SIG-M5 (cell line): ENCODE measurements around the gene HOXC6.
"Not testable (repeated sequence)": the region's sequence is repeated elsewhere in the genome, so short reads cannot be mapped to it uniquely, and the experiment has no call there.

ENCODE experiments used
- DNase-seq: peaks from one replicate; lab custom pipeline; 2025; lab: John Stamatoyannopoulos, UW

Gene HOXC6

DNA sequence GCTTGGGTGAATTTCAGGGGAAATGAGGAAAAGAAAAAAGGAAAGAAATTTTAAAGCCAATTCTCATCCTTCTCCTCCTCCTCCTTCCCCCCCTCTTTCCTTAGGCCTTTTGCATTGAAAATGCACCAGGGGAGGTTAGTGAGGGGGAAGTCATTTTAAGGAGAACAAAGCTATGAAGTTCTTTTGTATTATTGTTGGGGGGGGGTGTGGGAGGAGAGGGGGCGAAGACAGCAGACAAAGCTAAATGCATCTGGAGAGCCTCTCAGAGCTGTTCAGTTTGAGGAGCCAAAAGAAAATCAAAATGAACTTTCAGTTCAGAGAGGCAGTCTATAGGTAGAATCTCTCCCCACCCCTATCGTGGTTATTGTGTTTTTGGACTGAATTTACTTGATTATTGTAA is 27.3 kb downstream of the HOXC6 start:
- DNase-seq, result no peak

DNA sequence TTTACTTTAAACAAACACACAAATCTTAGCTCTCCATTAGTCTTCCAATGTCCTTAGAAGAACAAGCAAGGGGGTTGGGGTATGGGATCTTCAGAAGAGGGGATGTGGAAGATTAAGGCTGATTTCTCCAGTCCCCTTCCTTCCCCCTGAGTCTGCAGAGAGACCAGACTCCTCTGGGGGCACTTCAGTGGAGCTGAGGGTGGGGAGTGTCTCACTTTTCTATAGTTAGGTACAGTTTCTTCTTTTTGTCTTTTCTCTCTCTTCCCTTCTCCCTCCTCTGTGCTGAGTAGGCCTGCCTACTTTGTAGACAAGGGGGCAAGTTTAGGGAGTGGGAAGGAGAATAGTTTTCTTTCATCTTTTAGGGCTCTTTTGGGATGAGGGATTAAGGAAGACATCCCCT is 27.9 kb downstream of the HOXC6 start:
- DNase-seq, result no peak

DNA sequence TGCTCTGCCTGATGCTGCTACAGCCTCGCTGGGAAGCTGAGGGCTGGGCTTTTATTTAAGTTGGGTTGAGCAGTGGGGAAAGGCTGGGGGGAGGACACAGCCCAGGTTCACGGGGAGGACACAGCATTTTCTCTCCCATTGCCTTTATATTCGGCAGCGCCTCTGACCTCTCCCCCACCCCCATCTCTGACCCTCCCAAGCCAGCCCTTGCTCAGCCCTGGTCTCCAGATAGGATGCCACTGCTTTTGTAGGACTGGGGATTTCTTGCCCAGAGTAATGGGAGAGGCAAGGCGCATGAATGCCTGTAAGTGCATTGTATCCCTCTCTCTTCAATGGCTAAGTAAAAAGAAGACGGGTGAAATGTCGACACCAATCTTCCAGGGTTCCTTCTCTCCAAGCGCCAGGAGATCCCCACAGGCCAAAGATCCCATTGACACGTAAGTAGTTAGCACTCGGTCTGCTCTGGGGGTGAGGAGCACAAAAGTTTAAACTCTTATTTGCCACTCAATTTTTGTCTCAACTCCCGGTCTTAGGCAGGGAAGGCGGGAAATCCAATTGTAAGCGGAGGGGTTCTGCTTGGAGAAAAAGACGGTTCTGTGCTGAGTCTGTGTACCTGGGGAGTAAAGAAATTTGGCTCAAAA is 30.0 kb downstream of the HOXC6 start:
- no peak for DNase-seq

DNA sequence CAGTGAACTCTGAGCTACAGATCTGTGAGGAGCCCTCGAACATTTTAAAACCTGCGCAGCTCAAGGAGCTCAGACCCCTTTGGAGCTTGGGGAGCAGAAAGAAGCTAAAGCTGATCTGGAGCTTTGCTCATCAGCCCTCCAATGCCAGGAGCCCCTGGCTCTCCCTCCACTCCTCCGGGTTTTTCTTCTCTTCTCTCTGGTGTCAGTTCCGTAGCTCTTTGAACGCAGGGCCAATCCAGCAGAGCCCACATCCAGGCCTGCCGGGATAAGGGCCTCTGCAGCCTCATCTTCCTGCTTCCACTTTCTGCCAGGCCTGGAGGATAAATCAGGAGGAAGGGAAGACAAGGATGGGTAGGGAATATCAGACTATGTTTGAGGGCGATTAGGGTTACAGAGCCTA is 31.4 kb downstream of the HOXC6 start:
- DNase-seq, result no peak

DNA sequence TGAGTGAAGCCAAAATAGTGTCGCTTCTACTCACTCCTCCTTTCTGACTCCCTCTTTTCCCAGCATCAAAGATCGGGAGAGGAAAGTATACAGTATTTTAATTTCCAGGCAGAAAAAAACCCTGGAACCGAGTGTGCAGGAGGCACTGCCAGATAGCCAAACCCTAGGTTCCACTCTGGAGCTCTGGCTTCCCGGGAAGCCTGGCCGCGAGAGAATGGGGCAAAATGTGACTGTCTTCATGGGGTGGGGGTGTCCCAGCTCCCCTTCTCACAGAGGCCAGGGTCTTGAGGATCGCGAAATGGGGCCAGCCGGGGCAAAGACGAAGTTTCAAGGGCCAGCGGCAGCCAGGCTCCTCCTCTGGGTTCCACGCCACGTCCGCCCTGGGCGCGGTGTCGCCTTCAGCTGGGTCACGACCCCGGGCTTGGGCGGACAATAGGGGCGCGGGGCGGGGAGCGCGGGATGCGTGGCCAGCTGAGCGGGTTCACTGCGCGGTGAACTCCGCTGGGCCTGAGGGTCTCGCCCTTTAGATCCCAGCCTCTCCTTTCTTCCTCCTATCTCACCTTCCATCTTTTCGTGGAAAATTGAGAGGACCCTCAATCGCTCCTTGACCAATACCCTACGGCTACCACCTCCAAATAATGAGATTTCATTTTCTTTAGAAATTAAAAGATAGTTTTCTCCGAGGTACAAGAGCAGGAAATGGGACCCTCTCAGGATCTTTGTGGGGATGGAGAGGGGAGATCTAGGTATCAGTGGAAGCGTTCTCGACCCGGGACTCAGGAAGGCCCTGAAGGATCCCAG is 32.1 kb downstream of the HOXC6 start:
- no peak for DNase-seq

DNA sequence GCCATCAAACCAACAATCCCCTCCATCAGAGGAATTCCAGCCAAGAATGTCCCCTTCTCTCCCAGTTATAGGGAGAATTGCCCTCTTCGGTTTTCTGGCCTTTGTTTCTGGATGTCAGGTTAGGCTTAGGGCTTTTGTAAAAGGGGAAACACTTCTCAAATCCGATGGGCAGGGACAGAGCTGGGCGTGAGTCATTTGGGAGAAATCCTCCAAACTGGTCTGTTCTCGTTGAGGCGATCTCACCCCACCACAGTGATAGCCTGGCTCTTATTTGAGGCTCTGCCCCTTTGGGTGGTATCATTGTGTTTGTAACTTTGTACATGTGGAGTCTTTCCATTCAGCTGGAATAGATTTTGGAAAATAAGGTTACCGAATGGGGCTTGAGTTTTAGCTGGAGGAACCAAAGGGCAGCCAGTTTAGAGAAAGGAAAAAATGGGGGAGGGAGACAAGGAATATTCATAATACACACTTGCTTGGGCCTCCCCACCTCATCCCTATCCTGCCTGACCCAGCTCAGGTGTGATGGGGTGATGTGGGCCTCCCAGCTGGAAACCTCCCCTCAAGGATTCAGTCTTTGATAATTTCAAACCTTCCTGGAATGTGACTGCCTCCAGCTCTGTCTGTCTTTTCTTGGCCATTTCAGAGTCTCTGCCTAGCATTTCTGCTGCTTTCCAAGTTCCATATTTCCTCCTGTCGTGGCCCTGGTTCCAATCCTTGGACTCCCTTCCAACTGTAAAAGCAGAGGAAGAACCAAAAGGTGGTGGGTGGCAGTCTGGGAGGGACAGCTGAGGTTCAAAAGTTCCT is 32.9 kb downstream of the HOXC6 start:
- no peak for DNase-seq

DNA sequence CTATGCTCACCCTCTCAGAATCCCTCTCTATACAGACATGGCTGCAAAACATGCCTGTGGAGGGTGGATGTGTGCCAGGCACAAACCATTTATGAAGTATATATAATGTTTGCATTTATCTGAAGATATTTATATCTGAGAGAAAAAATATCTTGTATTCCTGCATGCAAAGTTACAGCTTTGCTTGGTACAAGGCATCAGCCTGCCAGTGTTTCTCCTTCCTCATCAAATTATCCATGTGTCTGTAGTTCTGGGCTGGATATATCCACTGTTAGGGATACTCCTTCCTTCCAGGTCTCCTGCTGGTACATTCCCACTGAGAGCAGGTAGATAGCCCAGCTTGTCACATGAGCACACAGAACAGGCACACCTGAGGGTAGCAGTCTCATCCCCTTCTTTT is 37.4 kb downstream of the HOXC6 start:
- no peak for DNase-seq

DNA sequence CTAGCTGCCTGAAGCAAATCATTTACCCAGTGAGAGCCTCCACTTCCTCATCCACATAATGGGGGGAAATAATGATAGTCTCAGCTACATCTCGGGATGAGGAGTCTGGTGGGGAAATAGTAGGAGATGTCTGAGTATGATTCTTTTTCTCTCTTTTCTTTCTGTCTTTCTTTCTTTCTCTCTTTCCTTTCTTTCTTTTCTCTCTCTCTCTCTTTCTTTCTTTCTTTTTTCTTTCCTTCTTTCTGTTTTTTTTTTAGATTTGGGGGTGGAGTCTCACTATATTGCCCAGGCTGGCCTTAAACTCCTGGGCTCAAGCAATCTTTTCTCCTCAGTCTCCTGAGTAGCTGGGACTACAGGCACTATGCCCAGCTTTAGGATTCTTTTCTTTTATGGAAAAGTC is 38.2 kb downstream of the HOXC6 start:
- no peak for DNase-seq

DNA sequence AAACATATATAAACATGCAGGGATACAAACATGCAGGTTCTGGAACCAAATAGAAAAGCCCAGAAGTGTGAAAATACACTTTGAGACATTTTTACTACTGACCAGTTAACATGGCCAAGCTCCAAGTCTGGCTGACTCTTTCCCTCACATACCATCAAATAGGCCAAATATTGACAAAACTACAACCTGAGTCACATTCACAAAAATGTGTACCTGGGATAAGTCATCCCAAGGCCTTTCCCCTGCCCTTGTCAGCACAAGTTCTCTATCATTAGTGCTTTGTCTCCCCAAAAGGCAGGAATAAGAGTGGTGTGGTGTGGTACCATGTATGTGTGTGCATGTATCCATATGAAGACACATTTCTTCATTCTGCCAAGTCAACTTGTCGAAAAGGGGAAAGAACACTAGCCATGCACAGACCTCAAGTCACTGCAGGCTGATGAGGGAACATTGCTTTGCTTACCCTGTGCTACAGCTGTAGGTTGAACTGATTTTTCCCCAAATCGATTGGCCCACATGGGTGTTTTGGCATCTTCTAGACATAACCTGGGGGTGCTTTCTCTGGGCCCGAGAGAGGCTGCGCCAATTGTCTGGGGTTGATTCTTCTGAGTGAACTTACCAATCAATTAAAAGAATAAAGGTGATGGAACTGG is 40.3 kb downstream of the HOXC6 start:
- DNase-seq, result no peak

DNA sequence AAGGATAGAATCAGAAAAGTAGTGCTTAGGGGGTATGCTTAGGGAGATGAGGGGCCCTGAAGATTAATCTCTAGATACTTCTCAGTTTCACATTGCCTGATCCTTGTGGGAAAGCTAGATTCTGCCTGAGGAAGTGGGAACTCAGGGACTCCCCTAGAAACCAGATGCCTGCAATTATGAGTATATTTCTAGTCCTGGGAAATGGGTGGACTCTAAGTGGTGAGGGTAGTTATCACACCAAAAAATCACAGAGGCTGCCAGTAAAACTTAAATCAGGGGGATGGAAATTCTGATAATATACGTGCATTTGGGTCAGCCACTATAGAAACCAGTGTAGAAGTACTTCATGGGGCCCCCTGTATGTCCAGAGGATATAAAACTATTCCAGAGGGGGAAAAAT is 43.7 kb downstream of the HOXC6 start:
- DNase-seq, result no peak

DNA sequence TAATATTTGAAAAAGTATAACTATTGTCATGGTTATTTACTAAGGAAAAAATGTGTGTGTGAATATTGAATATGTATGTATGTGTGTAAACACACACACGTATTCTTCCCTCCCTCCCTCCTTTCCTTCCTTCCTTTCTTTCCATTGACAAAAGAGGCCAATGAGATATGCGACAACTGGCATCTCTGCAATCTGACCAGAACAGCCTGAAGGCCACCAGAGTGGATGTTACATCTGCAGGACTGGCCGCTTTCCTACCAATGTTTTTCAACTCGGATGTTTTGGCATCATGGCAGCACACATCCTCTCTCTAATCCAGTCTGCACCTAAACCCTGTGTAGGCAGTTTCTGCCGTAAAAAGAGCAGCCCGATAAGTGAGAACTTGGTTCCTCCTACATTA is 46.1 kb downstream of the HOXC6 start:
- no peak for DNase-seq

DNA sequence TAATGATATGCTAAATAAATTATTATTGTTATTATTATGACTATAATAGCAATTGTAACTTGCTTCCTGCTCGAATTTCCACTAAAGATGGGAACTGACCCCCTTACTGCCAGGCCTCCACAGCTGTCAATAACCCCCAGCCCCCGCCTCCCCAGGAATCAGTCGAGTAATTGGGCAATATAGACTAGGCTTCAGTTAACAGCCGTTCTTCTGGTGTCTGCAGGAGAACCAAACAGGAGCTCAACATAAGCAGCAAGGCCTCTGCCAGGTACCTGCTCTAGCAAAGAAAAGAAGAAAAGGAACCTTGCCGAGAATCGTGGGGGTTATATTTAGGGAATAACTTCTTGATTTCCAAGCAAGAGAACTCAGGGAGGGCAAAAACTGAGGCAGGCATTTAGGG is 47.2 kb downstream of the HOXC6 start:
- DNase-seq, result no peak

DNA sequence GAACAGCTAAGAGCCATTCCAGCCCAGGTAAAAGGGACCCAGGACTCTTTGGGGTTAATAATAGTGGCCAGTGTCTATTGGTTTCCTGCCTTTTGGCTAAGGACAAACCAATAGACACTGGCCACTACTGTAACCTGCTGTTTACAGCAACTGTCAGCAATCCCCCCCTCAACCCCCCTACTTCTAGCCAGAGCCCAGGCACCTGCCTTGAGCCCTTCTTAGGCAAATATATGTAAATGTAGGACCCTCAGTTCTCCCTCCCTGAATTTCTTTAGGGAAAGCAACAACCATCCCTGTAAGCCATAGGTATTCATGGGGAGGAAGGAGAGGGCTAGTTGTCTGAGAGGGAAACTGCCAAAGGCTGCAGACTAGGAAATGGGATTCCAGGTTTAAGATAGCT is 47.7 kb downstream of the HOXC6 start:
- DNase-seq, result no peak

DNA sequence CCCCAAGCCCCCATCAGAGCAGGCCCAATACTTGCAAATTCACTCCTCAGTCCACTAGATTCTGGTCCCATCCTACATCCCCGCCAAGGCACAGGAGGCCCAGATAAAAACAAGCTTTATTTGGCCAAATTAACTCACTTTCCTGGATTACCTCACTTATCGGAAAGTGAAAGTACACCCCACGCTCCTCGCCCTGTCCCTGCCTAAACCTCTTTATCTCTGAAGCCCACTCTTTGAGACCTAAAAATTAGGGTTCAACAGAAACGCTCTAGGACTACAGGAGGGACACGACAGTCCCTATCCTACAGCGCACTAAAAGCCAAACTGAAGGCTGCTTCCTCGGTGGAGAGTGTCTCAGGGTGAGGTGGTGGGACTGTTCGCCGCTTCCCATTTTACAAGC is 49.6 kb downstream of the HOXC6 start:
- DNase-seq, result not testable (repeated sequence)

DNA sequence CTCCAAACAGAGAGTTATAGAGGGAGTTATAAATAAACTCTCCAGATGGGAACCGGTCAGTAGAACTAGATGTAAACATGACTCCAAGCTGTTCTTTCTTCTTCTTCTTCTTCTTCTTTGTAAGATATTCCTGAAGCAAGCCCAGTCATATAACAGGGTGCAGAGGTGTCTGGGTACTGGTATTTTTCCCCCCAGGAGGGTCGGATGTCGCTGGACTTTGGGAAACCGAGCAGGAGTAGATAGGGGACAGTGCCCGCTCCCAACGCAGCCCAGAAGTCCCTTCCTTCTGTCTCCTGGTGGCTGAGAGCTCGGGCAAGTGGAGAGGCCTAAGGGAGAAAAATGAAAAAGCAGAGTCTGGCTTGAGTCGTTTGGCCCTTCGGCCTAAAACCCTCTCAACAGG is 50.9 kb downstream of the HOXC6 start:
- not testable (repeated sequence) for DNase-seq
